ENCODE data around the gene FERMT1. TPM values are rescaled to one million over a fixed set of nuclear protein-coding genes. Genes with fewer than 3 reads are reported as not detected.

The FERMT1 gene
- total RNA-seq, 1 experiment from 2014 or later, result 0.95 TPM

DNA sequence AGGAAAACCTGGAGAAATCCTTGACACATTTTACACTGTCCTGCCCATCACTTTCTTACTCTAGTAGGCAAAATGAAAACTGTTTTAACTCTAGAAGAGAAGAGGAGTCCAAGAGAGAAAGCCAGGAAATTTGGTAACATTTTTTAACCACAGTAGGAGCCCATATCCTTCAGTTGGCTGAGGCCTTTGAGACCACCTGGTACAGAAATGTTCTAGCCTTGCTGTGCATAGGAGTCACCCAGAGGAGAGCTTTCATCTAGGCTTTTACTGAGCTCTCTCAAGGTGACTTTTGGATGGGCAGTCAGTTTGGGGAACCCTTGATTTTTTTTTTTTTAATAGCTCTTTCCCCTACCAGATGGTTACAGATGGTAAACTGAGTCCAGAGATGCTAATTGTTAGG lies 94.0 kb downstream of the FERMT1 start:
- Histone ChIP-seq H3K4me1 (ENCODE audit: control insufficient read depth, insufficient read depth, low read length) (no peaks in the 10 kb centered on the region), H3K27me3 (ENCODE audit: control insufficient read depth, insufficient read depth, low read length) (no peaks in the 10 kb centered on the region), H3K27ac (ENCODE audit: low read length) (no peak overlapping the region), H3K36me3 (ENCODE audit: control insufficient read depth, insufficient read depth, low read length) (no peaks in the 10 kb centered on the region; the same call in 1 of the 2 replicates), H3K9me3 (ENCODE audit: control insufficient read depth, insufficient read depth, low read depth, low read length) (no peaks in the 10 kb centered on the region), H3K4me3 (ENCODE audit: low read depth in 2 of 2, low read length in 2 of 2) (no peak overlapping the region)
- DNase-seq (ENCODE audit: low read depth, low spot score), result no peak
- TF ChIP-seq, protein P1, sequence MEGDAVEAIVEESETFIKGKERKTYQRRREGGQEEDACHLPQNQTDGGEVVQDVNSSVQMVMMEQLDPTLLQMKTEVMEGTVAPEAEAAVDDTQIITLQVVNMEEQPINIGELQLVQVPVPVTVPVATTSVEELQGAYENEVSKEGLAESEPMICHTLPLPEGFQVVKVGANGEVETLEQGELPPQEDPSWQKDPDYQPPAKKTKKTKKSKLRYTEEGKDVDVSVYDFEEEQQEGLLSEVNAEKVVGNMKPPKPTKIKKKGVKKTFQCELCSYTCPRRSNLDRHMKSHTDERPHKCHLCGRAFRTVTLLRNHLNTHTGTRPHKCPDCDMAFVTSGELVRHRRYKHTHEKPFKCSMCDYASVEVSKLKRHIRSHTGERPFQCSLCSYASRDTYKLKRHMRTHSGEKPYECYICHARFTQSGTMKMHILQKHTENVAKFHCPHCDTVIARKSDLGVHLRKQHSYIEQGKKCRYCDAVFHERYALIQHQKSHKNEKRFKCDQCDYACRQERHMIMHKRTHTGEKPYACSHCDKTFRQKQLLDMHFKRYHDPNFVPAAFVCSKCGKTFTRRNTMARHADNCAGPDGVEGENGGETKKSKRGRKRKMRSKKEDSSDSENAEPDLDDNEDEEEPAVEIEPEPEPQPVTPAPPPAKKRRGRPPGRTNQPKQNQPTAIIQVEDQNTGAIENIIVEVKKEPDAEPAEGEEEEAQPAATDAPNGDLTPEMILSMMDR (IDR thresholded peaks at IDR 0.05), result no peak
- TF ChIP-seq POLR2AphosphoS5 (IDR thresholded peaks at IDR 0.05; ENCODE audit: low read depth, low read length), result no peak
- TF ChIP-seq, protein P2, sequence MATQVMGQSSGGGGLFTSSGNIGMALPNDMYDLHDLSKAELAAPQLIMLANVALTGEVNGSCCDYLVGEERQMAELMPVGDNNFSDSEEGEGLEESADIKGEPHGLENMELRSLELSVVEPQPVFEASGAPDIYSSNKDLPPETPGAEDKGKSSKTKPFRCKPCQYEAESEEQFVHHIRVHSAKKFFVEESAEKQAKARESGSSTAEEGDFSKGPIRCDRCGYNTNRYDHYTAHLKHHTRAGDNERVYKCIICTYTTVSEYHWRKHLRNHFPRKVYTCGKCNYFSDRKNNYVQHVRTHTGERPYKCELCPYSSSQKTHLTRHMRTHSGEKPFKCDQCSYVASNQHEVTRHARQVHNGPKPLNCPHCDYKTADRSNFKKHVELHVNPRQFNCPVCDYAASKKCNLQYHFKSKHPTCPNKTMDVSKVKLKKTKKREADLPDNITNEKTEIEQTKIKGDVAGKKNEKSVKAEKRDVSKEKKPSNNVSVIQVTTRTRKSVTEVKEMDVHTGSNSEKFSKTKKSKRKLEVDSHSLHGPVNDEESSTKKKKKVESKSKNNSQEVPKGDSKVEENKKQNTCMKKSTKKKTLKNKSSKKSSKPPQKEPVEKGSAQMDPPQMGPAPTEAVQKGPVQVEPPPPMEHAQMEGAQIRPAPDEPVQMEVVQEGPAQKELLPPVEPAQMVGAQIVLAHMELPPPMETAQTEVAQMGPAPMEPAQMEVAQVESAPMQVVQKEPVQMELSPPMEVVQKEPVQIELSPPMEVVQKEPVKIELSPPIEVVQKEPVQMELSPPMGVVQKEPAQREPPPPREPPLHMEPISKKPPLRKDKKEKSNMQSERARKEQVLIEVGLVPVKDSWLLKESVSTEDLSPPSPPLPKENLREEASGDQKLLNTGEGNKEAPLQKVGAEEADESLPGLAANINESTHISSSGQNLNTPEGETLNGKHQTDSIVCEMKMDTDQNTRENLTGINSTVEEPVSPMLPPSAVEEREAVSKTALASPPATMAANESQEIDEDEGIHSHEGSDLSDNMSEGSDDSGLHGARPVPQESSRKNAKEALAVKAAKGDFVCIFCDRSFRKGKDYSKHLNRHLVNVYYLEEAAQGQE (IDR thresholded peaks at IDR 0.05; ENCODE audit: insufficient read depth in 1 of 2, low read depth in 2 of 2, low read length in 1 of 2), result no peak
- TF ChIP-seq TCF7L2 (IDR thresholded peaks at IDR 0.05; ENCODE audit: low read depth, low read length), result no peak
- TF ChIP-seq SIN3A (IDR thresholded peaks at IDR 0.05; ENCODE audit: borderline replicate concordance, insufficient read depth, low read depth, low read length), result no peak
- in situ Hi-C loops (cut with HindIII; ENCODE audit: low pct_unique_long_range_greater_than_20kb, low sequenced_read_pairs), result no loop called here
- CTCF ChIA-PET, result no interaction called here
- intact Hi-C loops (cut with micrococcal nuclease; ENCODE audit: unreplicated experiment), result no loop called here
- no TSS peak for BruUV-seq (replicated peaks)
- POLR2A ChIA-PET, result no interaction called here
- ATAC-seq, result no peak

DNA sequence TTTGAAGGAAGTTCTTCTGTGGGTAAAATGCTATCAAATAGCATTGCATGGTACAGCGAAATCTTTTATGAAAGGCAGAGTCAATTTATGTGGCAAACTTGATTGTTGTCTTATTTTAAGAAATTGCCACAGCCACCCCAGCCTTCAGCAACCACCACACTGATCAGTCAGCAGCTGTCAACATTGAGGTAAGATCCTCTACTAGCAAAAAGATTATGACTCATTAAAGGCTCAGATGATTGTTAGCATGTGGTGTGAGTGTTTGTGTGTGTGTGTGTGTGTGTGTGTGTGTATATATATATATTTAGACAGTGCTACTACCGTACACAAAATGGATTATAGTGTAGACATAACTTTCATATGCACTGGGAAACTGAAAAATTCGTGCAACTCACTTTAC lies 96.8 kb downstream of the FERMT1 start:
- intact Hi-C loops (cut with micrococcal nuclease; ENCODE audit: unreplicated experiment), result no loop called here
- in situ Hi-C loops (cut with HindIII; ENCODE audit: low pct_unique_long_range_greater_than_20kb, low sequenced_read_pairs), result no loop called here
- no peaks in the 10 kb centered on the region for H3K9me3 ChIP-seq (ENCODE audit: control insufficient read depth, insufficient read depth, low read depth, low read length)
- no peak for DNase-seq (ENCODE audit: low read depth, low spot score)
- H3K4me1 ChIP-seq (ENCODE audit: control insufficient read depth, insufficient read depth, low read length), result no peaks in the 10 kb centered on the region
- no peak overlapping the region for H3K27ac ChIP-seq (ENCODE audit: low read length)
- BruUV-seq (replicated peaks), result no TSS peak
- H3K36me3 ChIP-seq (ENCODE audit: control insufficient read depth, insufficient read depth, low read length), result peaks cover 4% of the 10 kb centered on the region; the same call in 1 of the 2 replicates
- POLR2A ChIA-PET, result no interaction called here
- no peaks in the 10 kb centered on the region for H3K27me3 ChIP-seq (ENCODE audit: control insufficient read depth, insufficient read depth, low read length)
- TF ChIP-seq, protein P2 (IDR thresholded peaks at IDR 0.05; ENCODE audit: insufficient read depth in 1 of 2, low read depth in 2 of 2, low read length in 1 of 2), result no peak
- TF ChIP-seq, protein P1 (IDR thresholded peaks at IDR 0.05), result no peak
- TF ChIP-seq TCF7L2 (IDR thresholded peaks at IDR 0.05; ENCODE audit: low read depth, low read length) (no peak), SIN3A (IDR thresholded peaks at IDR 0.05; ENCODE audit: borderline replicate concordance, insufficient read depth, low read depth, low read length) (no peak), POLR2AphosphoS5 (IDR thresholded peaks at IDR 0.05; ENCODE audit: low read depth, low read length) (no peak)
- CTCF ChIA-PET, result no interaction called here
- ATAC-seq, result no peak
- H3K4me3 ChIP-seq (ENCODE audit: low read depth in 2 of 2, low read length in 2 of 2), result no peak overlapping the region

Other genes starting within 250 kb of the FERMT1 start
- gene CHGB, start 211.5 kb downstream of the FERMT1 start, total RNA-seq (2021; ENCODE audit: unreplicated experiment), result 3.1 TPM
- gene TRMT6, start 172.5 kb downstream of the FERMT1 start, total RNA-seq (2021; ENCODE audit: unreplicated experiment), result 27.9 TPM
- 28.3 TPM for gene MCM8, start 172.4 kb downstream of the FERMT1 start, total RNA-seq (2021; ENCODE audit: unreplicated experiment)
- gene CRLS1, start 116.9 kb downstream of the FERMT1 start, total RNA-seq (2021; ENCODE audit: unreplicated experiment), result 42.7 TPM
- 0.57 TPM for gene LRRN4, start 69.0 kb downstream of the FERMT1 start, total RNA-seq (2021; ENCODE audit: unreplicated experiment)